ENCODE data around the gene HID1. TPM values are rescaled to one million over a fixed set of nuclear protein-coding genes. Genes with fewer than 3 reads are reported as not detected.
A peak's percentile ranks its signal among the peaks of the same experiment; 100 is the strongest.

The HID1 gene, protein sequence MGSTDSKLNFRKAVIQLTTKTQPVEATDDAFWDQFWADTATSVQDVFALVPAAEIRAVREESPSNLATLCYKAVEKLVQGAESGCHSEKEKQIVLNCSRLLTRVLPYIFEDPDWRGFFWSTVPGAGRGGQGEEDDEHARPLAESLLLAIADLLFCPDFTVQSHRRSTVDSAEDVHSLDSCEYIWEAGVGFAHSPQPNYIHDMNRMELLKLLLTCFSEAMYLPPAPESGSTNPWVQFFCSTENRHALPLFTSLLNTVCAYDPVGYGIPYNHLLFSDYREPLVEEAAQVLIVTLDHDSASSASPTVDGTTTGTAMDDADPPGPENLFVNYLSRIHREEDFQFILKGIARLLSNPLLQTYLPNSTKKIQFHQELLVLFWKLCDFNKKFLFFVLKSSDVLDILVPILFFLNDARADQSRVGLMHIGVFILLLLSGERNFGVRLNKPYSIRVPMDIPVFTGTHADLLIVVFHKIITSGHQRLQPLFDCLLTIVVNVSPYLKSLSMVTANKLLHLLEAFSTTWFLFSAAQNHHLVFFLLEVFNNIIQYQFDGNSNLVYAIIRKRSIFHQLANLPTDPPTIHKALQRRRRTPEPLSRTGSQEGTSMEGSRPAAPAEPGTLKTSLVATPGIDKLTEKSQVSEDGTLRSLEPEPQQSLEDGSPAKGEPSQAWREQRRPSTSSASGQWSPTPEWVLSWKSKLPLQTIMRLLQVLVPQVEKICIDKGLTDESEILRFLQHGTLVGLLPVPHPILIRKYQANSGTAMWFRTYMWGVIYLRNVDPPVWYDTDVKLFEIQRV
- total RNA-seq (2021; fragmentation: NEBNext Ultra II Directional; extraction: Animal tissue kit (Norgen Biotek cat#: 25700)) = under 1 TPM; 0.40 to 0.96 (median 0.56) TPM
- long read RNA-seq = 0 reads

DNA sequence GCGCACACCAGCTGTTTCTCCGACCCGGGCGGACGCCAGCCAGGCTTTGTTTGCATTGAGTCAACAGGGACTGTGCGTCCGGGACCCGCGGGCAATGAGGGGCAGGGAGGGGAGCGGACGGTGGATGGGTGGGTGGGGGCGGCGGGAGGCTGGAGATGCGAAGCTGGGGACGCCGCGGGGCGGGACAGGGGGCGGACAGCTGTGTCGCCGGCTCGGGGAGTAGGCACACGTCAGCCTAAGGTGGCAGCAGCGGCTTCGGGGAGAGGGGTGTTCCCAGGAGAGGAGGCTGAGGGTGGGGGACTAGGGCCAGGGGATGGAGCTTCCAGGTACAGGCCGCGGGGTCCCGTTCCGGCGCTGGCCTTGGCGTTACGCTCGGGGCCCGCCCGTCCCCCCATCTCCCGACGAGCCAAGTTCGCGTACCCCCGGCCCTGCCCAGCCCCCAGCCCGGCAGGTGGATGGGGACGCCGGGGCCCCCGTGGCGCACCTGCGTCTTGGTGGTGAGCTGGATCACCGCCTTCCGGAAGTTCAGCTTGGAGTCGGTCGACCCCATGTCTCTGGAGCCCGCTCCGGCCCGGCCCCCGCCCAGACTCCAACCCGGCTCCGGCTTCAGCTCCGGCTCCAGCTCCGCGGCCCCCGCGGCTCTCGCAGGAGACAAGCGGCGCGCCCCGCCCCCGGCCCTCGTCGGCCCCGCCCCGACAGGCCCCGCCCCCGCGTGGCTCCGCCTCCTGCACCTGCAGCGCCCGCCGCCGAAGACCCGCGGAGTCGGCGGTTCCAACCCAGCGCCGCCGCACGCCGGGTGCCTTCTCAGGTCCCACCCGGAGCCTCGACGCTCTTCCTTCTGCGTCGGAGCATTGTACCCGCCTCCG lies at the start of gene HID1:
Gene HID1 (minus strand): TSS at position 653 of the 866 bp plus-strand sequence. CDS start 103 bp downstream, at position 550.
- Mint-ChIP-seq H3K4me3 (peak within 1 kb of the TSS; percentile 63), H3K36me3 (ENCODE audit: low read depth) (peaks cover 5% of the 10 kb centered on the region; the same call in 1 of the 2 replicates), H3K27ac (no peak within 1 kb of the TSS), H3K9me3 (no peaks in the 10 kb centered on the region; the same call in 1 of the 2 replicates), H3K27me3 (ENCODE audit: insufficient read depth) (peaks cover 26% of the 10 kb centered on the region), H3K4me1 (ENCODE audit: low read depth) (peaks cover 7% of the 10 kb centered on the region)
- TF ChIP-seq, protein P1, sequence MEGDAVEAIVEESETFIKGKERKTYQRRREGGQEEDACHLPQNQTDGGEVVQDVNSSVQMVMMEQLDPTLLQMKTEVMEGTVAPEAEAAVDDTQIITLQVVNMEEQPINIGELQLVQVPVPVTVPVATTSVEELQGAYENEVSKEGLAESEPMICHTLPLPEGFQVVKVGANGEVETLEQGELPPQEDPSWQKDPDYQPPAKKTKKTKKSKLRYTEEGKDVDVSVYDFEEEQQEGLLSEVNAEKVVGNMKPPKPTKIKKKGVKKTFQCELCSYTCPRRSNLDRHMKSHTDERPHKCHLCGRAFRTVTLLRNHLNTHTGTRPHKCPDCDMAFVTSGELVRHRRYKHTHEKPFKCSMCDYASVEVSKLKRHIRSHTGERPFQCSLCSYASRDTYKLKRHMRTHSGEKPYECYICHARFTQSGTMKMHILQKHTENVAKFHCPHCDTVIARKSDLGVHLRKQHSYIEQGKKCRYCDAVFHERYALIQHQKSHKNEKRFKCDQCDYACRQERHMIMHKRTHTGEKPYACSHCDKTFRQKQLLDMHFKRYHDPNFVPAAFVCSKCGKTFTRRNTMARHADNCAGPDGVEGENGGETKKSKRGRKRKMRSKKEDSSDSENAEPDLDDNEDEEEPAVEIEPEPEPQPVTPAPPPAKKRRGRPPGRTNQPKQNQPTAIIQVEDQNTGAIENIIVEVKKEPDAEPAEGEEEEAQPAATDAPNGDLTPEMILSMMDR (IDR thresholded peaks at IDR 0.05) = no peak
- DNase-seq = no peak

DNA sequence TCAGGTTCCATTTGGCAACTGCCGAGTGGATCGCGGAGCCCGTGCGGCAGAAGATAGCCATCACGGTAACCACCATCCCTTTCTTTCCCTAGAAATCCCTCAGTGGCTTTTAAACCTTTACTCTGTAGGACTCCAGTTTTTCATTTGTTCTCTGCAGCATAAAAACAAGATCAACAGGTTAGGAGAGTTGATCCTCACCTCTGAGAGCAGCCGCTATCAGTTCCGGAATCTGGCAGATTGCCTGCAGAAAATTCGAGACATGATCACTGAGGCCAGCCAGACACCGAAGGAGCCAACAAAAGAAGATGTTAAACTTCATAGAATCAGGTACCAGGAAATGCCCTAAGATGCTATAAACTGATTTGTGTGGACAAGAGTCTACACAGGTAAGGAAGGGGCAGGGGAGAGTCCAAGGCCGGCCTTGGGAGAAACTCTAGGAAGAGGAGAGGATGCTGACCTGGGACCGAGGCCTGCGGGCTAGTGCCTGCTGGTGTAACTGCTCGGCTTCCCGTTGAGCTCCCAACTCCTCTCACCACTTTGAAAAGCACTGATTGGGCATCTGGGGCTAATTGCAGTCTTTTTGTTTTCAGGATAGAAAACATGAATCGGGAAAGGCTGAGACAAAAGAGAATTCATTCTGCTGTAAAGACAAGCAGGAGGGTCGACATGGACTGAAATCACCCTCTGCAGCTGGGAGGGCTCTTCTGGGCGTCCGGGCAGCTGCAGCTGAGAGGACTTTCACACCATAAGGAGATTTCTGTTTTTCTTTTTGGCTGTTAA lies 48.0 kb upstream of the HID1 start:
- peaks cover 53% of the 10 kb centered on the region for H3K36me3 Mint-ChIP-seq (ENCODE audit: low read depth)
- no peak overlapping the region for H3K4me3 Mint-ChIP-seq
- TF ChIP-seq, protein P1 (IDR thresholded peaks at IDR 0.05) = no peak
- H3K4me1 Mint-ChIP-seq (ENCODE audit: low read depth) = no peaks in the 10 kb centered on the region
- no peak overlapping the region for H3K27ac Mint-ChIP-seq
- no peak for DNase-seq
- H3K9me3 Mint-ChIP-seq = no peaks in the 10 kb centered on the region; the same call in 1 of the 2 replicates
- H3K27me3 Mint-ChIP-seq (ENCODE audit: insufficient read depth) = no peaks in the 10 kb centered on the region; the same call in 1 of the 2 replicates

DNA sequence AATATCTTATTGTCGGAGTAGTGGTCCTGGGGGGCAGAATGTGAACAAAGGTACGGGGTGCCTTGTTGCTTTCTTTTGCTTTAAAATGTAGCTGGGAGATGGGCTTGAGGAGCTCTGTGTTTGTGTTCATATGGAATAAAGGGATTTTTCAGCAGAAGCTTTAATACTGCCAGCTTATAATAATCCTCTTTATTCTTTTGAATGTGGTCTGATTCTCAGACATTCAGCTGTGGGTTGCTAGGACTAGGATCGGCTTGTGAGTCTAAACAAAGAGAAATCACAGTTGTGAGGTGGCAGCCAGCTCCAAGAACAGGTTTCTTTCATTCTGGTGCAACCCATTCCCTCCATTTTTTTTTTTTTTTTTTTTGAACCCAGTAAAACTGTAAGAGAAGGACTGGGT lies 47.2 kb upstream of the HID1 start:
- Mint-ChIP-seq H3K27ac (no peak overlapping the region), H3K36me3 (ENCODE audit: low read depth) (peaks cover 49% of the 10 kb centered on the region), H3K27me3 (ENCODE audit: insufficient read depth) (no peaks in the 10 kb centered on the region; the same call in 1 of the 2 replicates), H3K9me3 (no peaks in the 10 kb centered on the region; the same call in 1 of the 2 replicates), H3K4me1 (ENCODE audit: low read depth) (no peaks in the 10 kb centered on the region; the same call in 1 of the 2 replicates), H3K4me3 (no peak overlapping the region)
- TF ChIP-seq, protein P1 (IDR thresholded peaks at IDR 0.05) = no peak
- DNase-seq = no peak

DNA sequence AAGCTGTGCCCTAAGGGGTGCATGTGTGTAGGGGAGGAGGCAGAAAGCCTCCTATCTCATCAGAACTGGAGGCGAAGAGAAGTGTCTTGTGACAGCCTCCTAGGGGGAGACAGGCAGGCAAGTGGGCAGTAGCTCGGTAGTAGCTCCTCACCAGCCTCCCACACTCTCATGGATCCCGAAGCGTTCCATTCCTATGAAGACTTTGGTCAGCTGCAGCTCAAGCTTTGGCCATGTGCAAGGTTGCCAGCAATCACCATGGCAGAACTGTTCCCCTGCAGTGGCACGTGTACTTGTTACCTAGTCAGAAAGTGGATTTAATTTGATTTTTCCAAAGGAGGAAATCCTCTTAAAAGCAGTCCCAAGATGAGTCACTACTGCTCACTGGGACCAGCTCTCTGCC lies 46.6 kb upstream of the HID1 start:
- Mint-ChIP-seq H3K27me3 (ENCODE audit: insufficient read depth) (no peaks in the 10 kb centered on the region; the same call in 1 of the 2 replicates), H3K36me3 (ENCODE audit: low read depth) (peaks cover 45% of the 10 kb centered on the region), H3K27ac (no peak overlapping the region), H3K4me1 (ENCODE audit: low read depth) (peaks cover under 1% of the 10 kb centered on the region), H3K9me3 (no peaks in the 10 kb centered on the region), H3K4me3 (no peak overlapping the region)
- TF ChIP-seq, protein P1 (IDR thresholded peaks at IDR 0.05) = no peak
- no peak for DNase-seq
